K562 (cell line): ENCODE results near the gene KDM2A. TPM values are rescaled to one million over a fixed set of nuclear protein-coding genes. Genes with fewer than 3 reads are reported as not detected.

Source experiments
- NONO ChIP-seq, 2 experiments: fragments of 200-400 bp in 1 of 2; fragments of 450-650 bp in 1 of 2; formaldehyde crosslinking in 1 of 2; IDR thresholded peaks; 2 replicates each; pipeline ENCODE4 v1.6.1; 2017; ENCODE audit warnings: low read depth in 2 of 2, mild to moderate bottlenecking in 2 of 2, moderate library complexity in 2 of 2, low read length in 1 of 2
- PCBP1 ChIP-seq: fragments of 200-400 bp; formaldehyde crosslinking; IDR thresholded peaks from 2 replicates; pipeline ENCODE4 v1.6.1; 2018; ENCODE audit warnings: mild to moderate bottlenecking, low read depth, low read length; ENCODE audit not compliant: poor library complexity, severe bottlenecking
- PHF8 ChIP-seq: fragments of 200-600 bp; sonication (generic); IDR thresholded peaks from 2 replicates; pipeline ENCODE4 v1.6.1; 2012; ENCODE audit warnings: mixed run types, mild to moderate bottlenecking, inconsistent platforms, low read length, moderate library complexity, borderline replicate concordance
- POLR2G ChIP-seq: fragments of 200-400 bp; formaldehyde crosslinking; IDR thresholded peaks from 2 replicates; pipeline ENCODE4 v1.6.1; 2017; ENCODE audit warnings: low read depth, mild to moderate bottlenecking, antibody characterized with exemption, low read length, moderate library complexity
- RBBP5 ChIP-seq: fragments of 200-600 bp; sonication (generic); IDR thresholded peaks from 2 replicates; pipeline ENCODE4 v1.6.1; 2012; ENCODE audit warnings: borderline replicate concordance, mild to moderate bottlenecking, low read length, control low read depth, inconsistent platforms; ENCODE audit not compliant: insufficient read depth, poor library complexity, severe bottlenecking
- SIN3A ChIP-seq, 2 experiments: fragments of 150-350 bp in 1 of 2; IDR thresholded peaks; 2 replicates each; pipeline ENCODE4 v1.6.1; 2011 to 2016; ENCODE audit warnings: borderline replicate concordance in 2 of 2, low read depth in 2 of 2, low read length in 2 of 2, mild to moderate bottlenecking in 2 of 2, moderate library complexity in 2 of 2; ENCODE audit not compliant: control insufficient read depth in 1 of 2
- TAF15 ChIP-seq: fragments of 200-400 bp; formaldehyde crosslinking; IDR thresholded peaks from 2 replicates; pipeline ENCODE4 v1.6.1; 2017; ENCODE audit warnings: mild to moderate bottlenecking, low read depth, low read length, moderate library complexity
- YY1 ChIP-seq, 3 experiments: IDR thresholded peaks; 2 replicates each; pipeline ENCODE4 v1.6.1; 2011; ENCODE audit warnings: low read length in 2 of 3, mild to moderate bottlenecking in 2 of 3, moderate library complexity in 2 of 3, borderline replicate concordance in 1 of 3, control low read depth in 1 of 3, low read depth in 1 of 3; ENCODE audit not compliant: insufficient read depth in 3 of 3, insufficient replicate concordance in 2 of 3, control insufficient read depth in 1 of 3, insufficient read length in 1 of 3; ENCODE audit errors: extremely low read depth in 1 of 3
- ZNF165 ChIP-seq: fragments of 250-450 bp; sonication (Bioruptor Pico); IDR thresholded peaks from 2 replicates; pipeline ENCODE4 v1.4.0; 2020; ENCODE audit warnings: borderline replicate concordance
- ZNF644 ChIP-seq: fragments of 200-800 bp; sonication (Bioruptor generic); IDR thresholded peaks from 2 replicates; pipeline ENCODE4 v1.6.1; 2016; ENCODE audit warnings: low read depth, missing genetic modification characterization, missing compliant biosample characterization
- polyA plus RNA-seq, 8 experiments: library from polyadenylated mRNA; depleted of rRNA in 4 of 8; stranded (reverse) in 5 of 8; unstranded in 3 of 8; fragments of >200 nt; fragmentation: Nextera tagmentation in 2 of 8; fragmentation: Illumina TruSeq in 1 of 8; extraction: Ambion mirVana in 2 of 8; extraction: Trizol in 1 of 8; gene quantifications; 2 replicates each; pipeline versions ENCODE4 v1.2.1 to v1.2.3, GENCODE V29; 2011 to 2014; ENCODE audit warnings: inconsistent platforms in 1 of 8, missing spikeins in 1 of 8
- total RNA-seq, 7 experiments: library from RNA; depleted of rRNA in 6 of 7; stranded (reverse); fragments of >200 nt in 6 of 7; fragmentation: Illumina TruSeq in 2 of 7; extraction: Trizol in 2 of 7; gene quantifications; 2 replicates each; pipeline versions ENCODE4 v1.2.1 to v1.2.3, GENCODE V29; 2011 to 2021; ENCODE audit warnings: low replicate concordance in 1 of 7
- TF ChIP-seq, protein P1 (sequence below), 2 experiments: fragments of 450-650 bp in 1 of 2; sonication (generic) in 1 of 2; formaldehyde crosslinking in 1 of 2; IDR thresholded peaks; 2 replicates each; pipeline versions ENCODE4 v1.7.1 to v1.9.0; 2016 to 2022; ENCODE audit warnings: inconsistent platforms in 1 of 2, mild to moderate bottlenecking in 1 of 2, missing genetic modification reagents in 1 of 2
- TF ChIP-seq, protein P2 (sequence below): sonication (generic); formaldehyde crosslinking; IDR thresholded peaks from 2 replicates; pipeline ENCODE4 v1.5.0; 2020; ENCODE audit warnings: missing genetic modification reagents

Gene KDM2A
- total and polyA plus RNA-seq, 9 of the 15 experiments (the other 6 are each of a cell fraction or from before 2014, with no cell fraction given), result 5.0 to 39.3 (median 21.3) TPM

DNA sequence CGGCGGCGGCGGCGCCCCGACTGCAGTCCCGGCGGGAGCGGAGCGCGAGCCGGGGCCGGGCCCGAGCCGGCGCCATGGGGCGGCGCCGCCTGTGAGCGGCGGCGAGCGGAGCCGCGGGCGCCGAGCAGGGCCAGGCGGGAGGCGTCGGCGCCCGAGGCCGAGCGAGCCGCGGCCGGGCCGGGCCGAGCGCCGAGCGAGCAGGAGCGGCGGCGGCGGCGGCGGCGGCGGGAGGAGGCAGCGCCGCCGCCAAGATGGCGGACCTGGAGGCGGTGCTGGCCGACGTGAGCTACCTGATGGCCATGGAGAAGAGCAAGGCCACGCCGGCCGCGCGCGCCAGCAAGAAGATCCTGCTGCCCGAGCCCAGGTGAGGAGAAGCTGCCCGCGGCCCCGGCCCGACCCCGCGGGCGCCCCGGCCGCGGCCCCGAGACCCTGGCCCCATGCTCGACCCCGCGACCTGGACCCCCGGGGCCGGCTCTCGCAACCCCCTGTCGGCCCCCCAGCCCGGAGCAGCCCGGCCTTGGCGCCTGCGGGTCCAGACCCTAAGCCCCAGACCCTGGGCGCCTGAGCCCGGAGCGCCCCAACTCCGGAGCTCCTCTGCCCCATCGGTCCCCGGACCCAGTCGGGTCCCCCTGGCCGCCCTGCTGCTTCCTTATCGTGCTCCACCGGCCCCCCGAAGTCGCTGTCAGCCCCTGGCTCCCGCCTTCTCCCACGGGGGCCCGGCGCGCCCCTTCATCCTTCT, 147.6 kb downstream of the KDM2A start, which contains the start of gene GRK2 (continued):
- TF ChIP-seq, protein P1, sequence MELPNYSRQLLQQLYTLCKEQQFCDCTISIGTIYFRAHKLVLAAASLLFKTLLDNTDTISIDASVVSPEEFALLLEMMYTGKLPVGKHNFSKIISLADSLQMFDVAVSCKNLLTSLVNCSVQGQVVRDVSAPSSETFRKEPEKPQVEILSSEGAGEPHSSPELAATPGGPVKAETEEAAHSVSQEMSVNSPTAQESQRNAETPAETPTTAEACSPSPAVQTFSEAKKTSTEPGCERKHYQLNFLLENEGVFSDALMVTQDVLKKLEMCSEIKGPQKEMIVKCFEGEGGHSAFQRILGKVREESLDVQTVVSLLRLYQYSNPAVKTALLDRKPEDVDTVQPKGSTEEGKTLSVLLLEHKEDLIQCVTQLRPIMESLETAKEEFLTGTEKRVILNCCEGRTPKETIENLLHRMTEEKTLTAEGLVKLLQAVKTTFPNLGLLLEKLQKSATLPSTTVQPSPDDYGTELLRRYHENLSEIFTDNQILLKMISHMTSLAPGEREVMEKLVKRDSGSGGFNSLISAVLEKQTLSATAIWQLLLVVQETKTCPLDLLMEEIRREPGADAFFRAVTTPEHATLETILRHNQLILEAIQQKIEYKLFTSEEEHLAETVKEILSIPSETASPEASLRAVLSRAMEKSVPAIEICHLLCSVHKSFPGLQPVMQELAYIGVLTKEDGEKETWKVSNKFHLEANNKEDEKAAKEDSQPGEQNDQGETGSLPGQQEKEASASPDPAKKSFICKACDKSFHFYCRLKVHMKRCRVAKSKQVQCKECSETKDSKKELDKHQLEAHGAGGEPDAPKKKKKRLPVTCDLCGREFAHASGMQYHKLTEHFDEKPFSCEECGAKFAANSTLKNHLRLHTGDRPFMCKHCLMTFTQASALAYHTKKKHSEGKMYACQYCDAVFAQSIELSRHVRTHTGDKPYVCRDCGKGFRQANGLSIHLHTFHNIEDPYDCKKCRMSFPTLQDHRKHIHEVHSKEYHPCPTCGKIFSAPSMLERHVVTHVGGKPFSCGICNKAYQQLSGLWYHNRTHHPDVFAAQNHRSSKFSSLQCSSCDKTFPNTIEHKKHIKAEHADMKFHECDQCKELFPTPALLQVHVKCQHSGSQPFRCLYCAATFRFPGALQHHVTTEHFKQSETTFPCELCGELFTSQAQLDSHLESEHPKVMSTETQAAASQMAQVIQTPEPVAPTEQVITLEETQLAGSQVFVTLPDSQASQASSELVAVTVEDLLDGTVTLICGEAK (IDR thresholded peaks at IDR 0.05), result 0 out of 2 replicates have a peak, but pooled peaks have one; percentile 38
- TF ChIP-seq, protein P1 (CRISPR knock-in tag; IDR thresholded peaks at IDR 0.05), result no peak
- TF ChIP-seq TAF15 (no peak), RBBP5 (peak; percentile 45), YY1 (IDR thresholded peaks at IDR 0.05; ENCODE audit: borderline replicate concordance in 1 of 3, control insufficient read depth in 1 of 3, extremely low read depth in 1 of 3, insufficient read depth in 3 of 3, insufficient read length in 1 of 3, insufficient replicate concordance in 2 of 3, low read depth in 1 of 3, low read length in 2 of 3) (peak; percentile 71 to 94 (median 89)), ZNF644 (tag) (0 out of 2 replicates have a peak, but pooled peaks have one; percentile 40), PHF8 (peak; percentile 55; the same call in 1 of the 2 replicates), SIN3A (IDR thresholded peaks at IDR 0.05; ENCODE audit: borderline replicate concordance in 2 of 2, control insufficient read depth in 1 of 2, low read depth in 2 of 2, low read length in 2 of 2) (peak in 1 of 2 experiments; percentile 50; a peak in 1 of 4 replicates), NONO (IDR thresholded peaks at IDR 0.05; ENCODE audit: low read depth in 2 of 2, low read length in 1 of 2) (0 out of 4 replicates have a peak, but pooled peaks of 1 of the 2 experiments have one; percentile 9), PCBP1 (peak; percentile 6), ZNF165 (CRISPR knock-in tag) (no peak), POLR2G (peak; percentile 49; the same call in 1 of the 2 replicates)
- TF ChIP-seq, protein P2, sequence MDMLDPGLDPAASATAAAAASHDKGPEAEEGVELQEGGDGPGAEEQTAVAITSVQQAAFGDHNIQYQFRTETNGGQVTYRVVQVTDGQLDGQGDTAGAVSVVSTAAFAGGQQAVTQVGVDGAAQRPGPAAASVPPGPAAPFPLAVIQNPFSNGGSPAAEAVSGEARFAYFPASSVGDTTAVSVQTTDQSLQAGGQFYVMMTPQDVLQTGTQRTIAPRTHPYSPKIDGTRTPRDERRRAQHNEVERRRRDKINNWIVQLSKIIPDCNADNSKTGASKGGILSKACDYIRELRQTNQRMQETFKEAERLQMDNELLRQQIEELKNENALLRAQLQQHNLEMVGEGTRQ (CRISPR knock-in tag), result no peak
